GM12873 (cell line): Measurements from ENCODE around the gene RHOJ.

Experiments
- TF ChIP-seq, protein P1 (sequence below): IDR thresholded peaks from 2 replicates; pipeline ENCODE4 v1.5.1; 2012; ENCODE audit warnings: low read depth, mild to moderate bottlenecking, moderate library complexity, low read length, control low read depth; ENCODE audit not compliant: insufficient read depth; ENCODE audit errors: missing control alignments

RHOJ gene

DNA sequence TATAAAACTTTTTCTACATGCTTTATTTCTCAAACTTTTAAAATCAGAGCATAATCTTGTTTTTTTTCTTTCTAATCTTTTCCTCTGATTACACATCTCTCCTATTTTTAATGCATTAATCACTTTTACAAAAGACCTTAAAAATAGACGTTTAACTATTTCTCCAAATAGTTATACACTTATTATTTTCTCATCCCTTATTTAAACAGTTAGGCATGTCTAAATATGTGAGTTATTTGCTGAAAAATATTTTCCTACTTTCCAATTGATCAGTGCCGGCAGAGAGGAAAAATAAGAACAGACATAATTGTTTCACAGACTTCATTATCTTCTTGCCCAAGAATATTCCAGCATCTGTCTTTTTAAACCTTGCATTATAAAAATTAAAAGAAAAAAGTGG is 28.7 kb upstream of the RHOJ start:
- TF ChIP-seq, protein P1, sequence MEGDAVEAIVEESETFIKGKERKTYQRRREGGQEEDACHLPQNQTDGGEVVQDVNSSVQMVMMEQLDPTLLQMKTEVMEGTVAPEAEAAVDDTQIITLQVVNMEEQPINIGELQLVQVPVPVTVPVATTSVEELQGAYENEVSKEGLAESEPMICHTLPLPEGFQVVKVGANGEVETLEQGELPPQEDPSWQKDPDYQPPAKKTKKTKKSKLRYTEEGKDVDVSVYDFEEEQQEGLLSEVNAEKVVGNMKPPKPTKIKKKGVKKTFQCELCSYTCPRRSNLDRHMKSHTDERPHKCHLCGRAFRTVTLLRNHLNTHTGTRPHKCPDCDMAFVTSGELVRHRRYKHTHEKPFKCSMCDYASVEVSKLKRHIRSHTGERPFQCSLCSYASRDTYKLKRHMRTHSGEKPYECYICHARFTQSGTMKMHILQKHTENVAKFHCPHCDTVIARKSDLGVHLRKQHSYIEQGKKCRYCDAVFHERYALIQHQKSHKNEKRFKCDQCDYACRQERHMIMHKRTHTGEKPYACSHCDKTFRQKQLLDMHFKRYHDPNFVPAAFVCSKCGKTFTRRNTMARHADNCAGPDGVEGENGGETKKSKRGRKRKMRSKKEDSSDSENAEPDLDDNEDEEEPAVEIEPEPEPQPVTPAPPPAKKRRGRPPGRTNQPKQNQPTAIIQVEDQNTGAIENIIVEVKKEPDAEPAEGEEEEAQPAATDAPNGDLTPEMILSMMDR, result no peak

DNA sequence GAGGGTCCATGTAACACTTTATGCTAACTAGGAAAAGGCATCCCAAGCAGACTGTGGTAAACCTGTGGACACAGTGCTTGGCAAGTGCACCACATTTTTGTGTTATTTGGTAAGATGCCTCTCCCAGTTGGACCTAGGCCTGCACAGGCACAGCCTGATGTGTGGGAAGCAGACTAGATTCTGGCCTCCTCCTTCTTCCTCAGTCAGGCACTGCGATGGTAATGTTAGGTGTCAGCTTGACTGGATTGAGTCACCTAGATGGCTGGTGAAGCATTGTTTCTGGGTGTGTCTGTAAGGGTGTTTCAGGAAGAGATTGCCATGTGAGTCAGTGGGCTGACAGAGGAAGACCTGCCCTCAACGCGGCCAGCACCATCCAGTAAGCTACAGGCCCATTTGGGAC is 25.3 kb upstream of the RHOJ start:
- TF ChIP-seq, protein P1, result no peak

DNA sequence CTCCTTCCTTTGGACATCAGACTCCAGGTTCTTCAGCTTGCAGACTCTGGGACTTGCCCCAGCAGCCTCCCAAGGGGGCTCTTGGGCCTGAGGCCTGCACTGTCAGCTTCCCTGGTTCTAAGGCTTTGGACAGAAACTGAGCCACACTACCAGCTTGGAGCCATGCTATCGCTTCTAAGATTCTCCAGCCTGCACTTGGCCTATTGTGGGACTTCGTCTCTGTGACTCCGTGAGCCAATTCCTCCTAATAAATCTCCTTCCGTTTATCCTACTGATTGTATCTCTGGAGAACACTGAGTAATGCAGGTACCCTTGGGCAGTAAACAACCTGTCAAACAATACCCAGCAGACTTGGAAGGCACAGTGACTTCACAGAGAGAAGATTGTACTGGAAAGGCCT is 24.9 kb upstream of the RHOJ start:
- TF ChIP-seq, protein P1, result no peak

DNA sequence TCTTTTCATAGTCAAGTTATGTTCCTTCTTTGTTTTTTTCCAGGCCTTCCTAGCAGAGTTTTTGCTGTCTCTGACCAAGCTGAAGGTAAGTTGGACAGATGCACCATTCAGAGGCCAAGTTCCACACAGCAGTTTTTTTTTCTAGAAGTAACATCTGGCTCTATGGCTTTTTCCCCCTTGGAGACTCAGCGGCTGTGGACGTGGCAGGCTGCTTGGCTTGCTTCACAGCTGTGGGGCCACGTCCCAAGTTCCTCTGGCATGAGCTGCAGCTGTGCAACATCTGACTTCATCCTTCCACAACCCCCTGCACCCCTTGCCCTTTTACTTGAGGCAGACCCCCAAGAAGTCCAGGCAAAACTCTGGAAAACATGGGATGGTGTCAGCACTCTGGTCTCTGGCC is 24.2 kb upstream of the RHOJ start:
- TF ChIP-seq, protein P1, result no peak

DNA sequence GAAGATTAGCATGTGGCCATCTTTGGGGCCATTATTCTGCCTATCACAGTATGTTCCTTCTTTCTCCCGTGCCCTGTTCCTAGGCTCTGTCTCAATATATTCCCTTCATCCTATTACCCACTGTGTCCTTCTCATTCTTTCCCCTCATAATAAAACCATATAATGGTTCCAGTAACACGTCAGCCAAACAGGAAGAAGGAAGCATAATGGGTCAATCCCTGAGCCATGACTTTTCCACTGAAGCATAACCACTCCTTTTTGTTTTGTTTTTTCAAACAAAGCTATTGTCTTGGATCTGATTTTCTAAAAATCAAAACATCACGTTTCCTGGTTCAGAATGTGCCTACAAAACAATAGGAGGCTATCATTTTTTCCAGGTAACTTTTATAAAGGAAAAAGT is 21.3 kb upstream of the RHOJ start:
- TF ChIP-seq, protein P1, result no peak

DNA sequence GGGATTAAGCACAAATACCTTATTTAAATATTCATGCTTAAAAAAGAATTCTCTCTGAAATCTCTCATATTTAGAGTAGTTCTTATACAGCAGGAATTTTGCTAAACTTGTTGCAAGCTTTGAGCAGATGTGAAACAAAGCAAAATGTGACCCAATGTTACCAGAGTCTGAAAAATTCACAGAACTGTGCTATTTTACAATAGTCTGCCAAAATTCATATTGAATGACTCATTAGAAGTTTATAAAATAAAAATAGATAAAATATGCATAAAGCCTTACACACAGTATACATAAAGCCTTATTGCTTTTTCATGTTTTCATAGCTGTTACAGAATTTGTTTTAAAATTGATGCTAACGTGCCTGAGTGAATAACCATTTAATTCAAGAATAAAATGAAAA is 17.8 kb upstream of the RHOJ start:
- TF ChIP-seq, protein P1, result no peak

DNA sequence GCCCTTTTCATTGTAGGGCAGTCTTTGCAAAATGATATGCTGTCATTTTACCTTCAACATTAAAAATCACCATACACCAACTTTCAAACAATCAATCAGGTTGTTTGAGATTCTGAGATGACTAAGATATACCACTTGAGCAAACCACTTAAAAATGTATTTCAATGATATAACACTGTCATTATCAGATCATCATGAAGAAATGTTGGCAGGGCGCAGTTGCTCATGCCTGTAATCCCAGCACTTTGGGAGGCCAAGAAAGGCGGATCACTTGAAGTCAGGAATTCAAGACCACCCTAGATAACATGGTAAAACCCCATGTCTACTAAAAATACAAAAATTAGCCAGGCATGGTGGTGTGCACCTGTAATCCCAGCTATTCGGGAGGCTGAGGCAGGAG is 13.0 kb upstream of the RHOJ start:
- TF ChIP-seq, protein P1, result no peak
